SK-N-SH (cell line): Measurements from ENCODE around the gene CLASP1. TPM values are rescaled to one million over a fixed set of nuclear protein-coding genes. Genes with fewer than 3 reads are reported as not detected.
"Not testable (repeated sequence)": the region's sequence is repeated elsewhere in the genome, so short reads cannot be mapped to it uniquely, and the experiment has no call there.

Experiments
- CTCF ChIA-PET: fragments of 300-600, 350-600 bp; formaldehyde crosslinking; extraction: SDS; loops from one replicate; lab custom pipeline; 2021; lab: Yijun Ruan, JAX
- POLR2A ChIA-PET: fragments of 350-600 bp; sonication (Branson Sonifier 250); formaldehyde crosslinking; extraction: SDS; loops from one replicate; lab custom pipeline; 2020; ENCODE audit warnings: antibody characterized with exemption, inconsistent platforms; lab: Yijun Ruan, JAX
- DNase-seq: peaks from one replicate; pipeline ENCODE4 v3.0.0; 2012
- H2AFZ ChIP-seq: fragments of 200-600 bp; sonication (generic); 2 replicates; pipeline ENCODE4 v1.8.1; 2016; ENCODE audit warnings: antibody characterized with exemption, mild to moderate bottlenecking, low read depth
- H3F3A ChIP-seq: fragments of 200-600 bp; sonication (generic); replicated peaks from 2 replicates; pipeline ENCODE3; 2016; ENCODE audit warnings: antibody characterized with exemption, mild to moderate bottlenecking; ENCODE audit not compliant: insufficient read depth
- H3K27ac ChIP-seq, 2 experiments: fragments of 200-500 bp in 1 of 2; fragments of 200-600 bp in 1 of 2; sonication (Bioruptor generic) in 1 of 2; sonication (generic), shearing (Covaris generic) in 1 of 2; 2 replicates each; pipeline versions ENCODE4 v1.5.1 to v1.6.1; 2014 to 2016; ENCODE audit warnings: low read depth in 2 of 2, inconsistent platforms in 1 of 2, low read length in 1 of 2, mild to moderate bottlenecking in 1 of 2, mixed read lengths in 1 of 2
- H3K27me3 ChIP-seq: fragments of 200-600 bp; sonication (generic), shearing (Covaris generic); 2 replicates; pipeline ENCODE4 v1.6.1; 2016; ENCODE audit warnings: mixed run types; ENCODE audit not compliant: insufficient read depth
- H3K36me3 ChIP-seq, 2 experiments: fragments of 200-500 bp in 1 of 2; fragments of 200-600 bp in 1 of 2; sonication (Bioruptor generic) in 1 of 2; sonication (generic) in 1 of 2; replicated peaks in 1 of 2; 2 replicates each; pipeline versions ENCODE3 to v1.5.1; 2014 to 2016; ENCODE audit warnings: low read length in 1 of 2, mild to moderate bottlenecking in 1 of 2; ENCODE audit not compliant: insufficient read depth in 2 of 2, control insufficient read depth in 1 of 2
- H3K4me1 ChIP-seq, 2 experiments: fragments of 200-500 bp in 1 of 2; fragments of 200-600 bp in 1 of 2; sonication (Bioruptor generic) in 1 of 2; sonication (generic), shearing (Covaris generic) in 1 of 2; 2 replicates each; pipeline versions ENCODE4 v1.5.1 to v1.6.1; 2014 to 2016; ENCODE audit warnings: low read depth in 1 of 2, low read length in 1 of 2, mixed run types in 1 of 2; ENCODE audit not compliant: insufficient read depth in 2 of 2, control insufficient read depth in 1 of 2
- H3K4me2 ChIP-seq: fragments of 200-600 bp; sonication (generic), shearing (Covaris generic); 2 replicates; pipeline ENCODE4 v1.6.1; 2017; ENCODE audit warnings: mixed run types
- H3K4me3 ChIP-seq, 2 experiments: fragments of 200-500 bp in 1 of 2; fragments of 200-600 bp in 1 of 2; sonication (Bioruptor generic) in 1 of 2; sonication (generic), shearing (Covaris generic) in 1 of 2; 2 replicates each; pipeline versions ENCODE4 v1.5.1 to v1.8.1; 2014 to 2016; ENCODE audit warnings: low read depth in 2 of 2, inconsistent platforms in 1 of 2, low read length in 1 of 2, mild to moderate bottlenecking in 1 of 2, mixed read lengths in 1 of 2, moderate library complexity in 1 of 2
- H3K79me2 ChIP-seq: fragments of 200-600 bp; sonication (generic); 2 replicates; pipeline ENCODE4 v1.8.1; 2017; ENCODE audit warnings: mild to moderate bottlenecking; ENCODE audit not compliant: insufficient read depth
- H3K9ac ChIP-seq: fragments of 200-600 bp; sonication (generic); 2 replicates; pipeline ENCODE4 v1.6.1; 2017; ENCODE audit warnings: mixed run types
- H3K9me2 ChIP-seq: fragments of 200-600 bp; sonication (generic); 2 replicates; pipeline ENCODE4 v1.6.1; 2017; ENCODE audit warnings: mixed run types
- H3K9me3 ChIP-seq: fragments of 200-600 bp; sonication (generic); 2 replicates; pipeline ENCODE4 v1.6.1; 2017; ENCODE audit warnings: mixed run types, mild to moderate bottlenecking, moderate library complexity
- H4K20me1 ChIP-seq: fragments of 200-600 bp; sonication (generic); 2 replicates; pipeline ENCODE4 v1.6.1; 2017; ENCODE audit warnings: mild to moderate bottlenecking, mixed run types; ENCODE audit not compliant: insufficient read depth
- CHD2 ChIP-seq: fragments of 150-350 bp; IDR thresholded peaks from 2 replicates; pipeline ENCODE4 v1.6.1; 2018; ENCODE audit warnings: low read length; ENCODE audit not compliant: partially characterized antibody
- ELF1 ChIP-seq: IDR thresholded peaks from 2 replicates; pipeline ENCODE4 v1.4.0; 2012
- FOXJ3 ChIP-seq: sonication (generic); formaldehyde crosslinking; IDR thresholded peaks from 2 replicates; pipeline ENCODE4 v1.5.1; 2020; ENCODE audit warnings: mild to moderate bottlenecking, missing genetic modification reagents
- FOXM1 ChIP-seq: IDR thresholded peaks from 2 replicates; pipeline ENCODE4 v1.4.0; 2012; ENCODE audit warnings: low read depth, mild to moderate bottlenecking
- MEF2A ChIP-seq: IDR thresholded peaks from 2 replicates; pipeline ENCODE4 v1.4.0; 2012; ENCODE audit warnings: low read depth, borderline replicate concordance
- NRF1 ChIP-seq: IDR thresholded peaks from 2 replicates; pipeline ENCODE4 v1.6.1; 2012; ENCODE audit warnings: low read depth, mild to moderate bottlenecking, low read length
- RCOR1 ChIP-seq: fragments of 150-350 bp; IDR thresholded peaks from 2 replicates; pipeline ENCODE4 v1.6.1; 2017; ENCODE audit warnings: antibody characterized with exemption, low read length
- RFX5 ChIP-seq: IDR thresholded peaks from 2 replicates; pipeline ENCODE4 v1.6.1; 2012; ENCODE audit warnings: mild to moderate bottlenecking, improper control_type of control experiment, low read length
- SIN3A ChIP-seq: IDR thresholded peaks from 2 replicates; pipeline ENCODE4 v1.6.1; 2012; ENCODE audit warnings: low read depth, mild to moderate bottlenecking, low read length, moderate library complexity, borderline replicate concordance
- SMC3 ChIP-seq: IDR thresholded peaks from 2 replicates; pipeline ENCODE4 v1.6.1; 2012; ENCODE audit warnings: low read depth, low read length, improper control_type of control experiment
- TCF12 ChIP-seq: IDR thresholded peaks from 2 replicates; pipeline ENCODE4 v1.4.0; 2012
- TEAD4 ChIP-seq: IDR thresholded peaks from 2 replicates; pipeline ENCODE4 v1.4.0; 2012; ENCODE audit warnings: mild to moderate bottlenecking, borderline replicate concordance; ENCODE audit not compliant: insufficient read depth
- YY1 ChIP-seq: IDR thresholded peaks from 2 replicates; pipeline ENCODE4 v1.4.0; 2012; ENCODE audit warnings: low read depth, mild to moderate bottlenecking
- WGBS: methylation state at CpG from one replicate; pipeline ENCODE4 v1.1.6; 2017; ENCODE audit warnings: low lambda C conversion rate; 5-methylcytosine and 5-hydroxymethylcytosine counted together
- polyA plus RNA-seq, 3 experiments: library from polyadenylated mRNA; depleted of rRNA; stranded (reverse); fragments of >200 nt; gene quantifications; 2 replicates each; pipeline ENCODE4 v1.2.3, GENCODE V29; 2012
- TF ChIP-seq, protein P1 (sequence below): IDR thresholded peaks from 2 replicates; pipeline ENCODE4; 2012
- TF ChIP-seq, protein P2 (sequence below): fragments of 150-350 bp; IDR thresholded peaks from 2 replicates; pipeline ENCODE4 v1.6.1; 2016; ENCODE audit warnings: mild to moderate bottlenecking, low read depth, low read length

The CLASP1 gene
- polyA plus RNA-seq, 1 of the 3 experiments (the other 2 are of a cell fraction) = 4.9 TPM

DNA sequence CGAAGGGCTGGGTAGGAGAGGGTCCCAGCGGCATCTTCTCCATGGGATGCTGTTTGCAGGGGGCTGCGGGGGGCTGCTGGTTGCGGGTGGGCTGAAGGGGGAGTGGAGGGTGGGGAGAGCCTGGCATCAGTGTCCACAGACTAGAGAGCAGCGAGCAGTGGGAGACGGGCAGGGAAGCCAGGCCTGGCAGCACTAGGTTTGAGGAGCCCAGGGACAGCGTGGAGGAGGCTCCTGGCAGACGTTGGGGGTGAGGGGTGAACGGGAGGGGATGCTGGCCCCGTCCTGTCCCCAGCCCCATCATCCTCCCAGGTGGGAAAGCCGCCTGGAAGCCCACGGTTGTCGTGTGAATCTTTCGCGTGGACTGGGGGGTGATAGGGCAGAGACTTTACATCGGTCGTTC, 316.0 kb downstream of the CLASP1 start:
- ChIA-PET CTCF (interaction anchor here (1.3 kb wide), 1 partner anchor 238 kb away, joined by 3 read pairs; no protein-coding TSS in a partner anchor), POLR2A (no interaction called here)
- 75% methylated on average over 16 of the region's 17 CpGs for WGBS

DNA sequence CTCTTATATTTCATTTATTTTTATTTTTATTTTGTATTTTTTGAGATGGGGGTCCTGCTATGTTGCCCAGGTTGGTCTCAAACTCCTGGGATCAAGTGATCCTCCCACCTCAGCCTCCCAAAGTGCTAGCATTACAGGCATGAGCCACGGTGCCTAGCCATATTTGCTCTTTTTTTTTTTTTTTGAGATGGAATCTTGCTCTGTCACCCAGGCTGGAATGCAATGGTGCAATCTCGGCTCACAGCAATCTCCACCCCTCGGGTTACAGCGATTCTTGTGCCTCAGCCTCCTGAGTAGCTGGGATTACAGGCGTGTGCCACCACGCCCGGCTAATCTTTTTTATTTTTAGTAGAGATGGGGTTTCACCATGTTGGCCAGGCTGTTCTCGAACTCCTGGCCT, 317.9 kb downstream of the CLASP1 start:
- 69% methylated on average over 8 of the region's 8 CpGs for WGBS
- DNase-seq, H3K9me3 ChIP-seq, H3K27me3 ChIP-seq, H4K20me1 ChIP-seq, H3K4me1 ChIP-seq, H3K79me2 ChIP-seq, H3F3A ChIP-seq, POLR2A ChIA-PET, H3K4me3 ChIP-seq, H3K4me2 ChIP-seq, H3K36me3 ChIP-seq, H3K27ac ChIP-seq, H3K9ac ChIP-seq, CTCF ChIA-PET, H3K9me2 ChIP-seq, H2AFZ ChIP-seq: not testable (repeated sequence)

More for the DNA sequence above, 316.0 kb downstream of the CLASP1 start:
- H3K79me2 ChIP-seq = no peaks in the 10 kb centered on the region
- H3K9me3 ChIP-seq = no peaks in the 10 kb centered on the region
- no peaks in the 10 kb centered on the region for H3F3A ChIP-seq
- H3K4me1 ChIP-seq = no peaks in the 10 kb centered on the region; a peak in 1 of 4 replicates
- no peak overlapping the region for H3K9ac ChIP-seq
- H2AFZ ChIP-seq = no peak overlapping the region
- H3K36me3 ChIP-seq = peaks cover 0 to 6% of the 10 kb centered on the region in 2 experiments
- H3K27me3 ChIP-seq = no peaks in the 10 kb centered on the region
- no peaks in the 10 kb centered on the region for H3K9me2 ChIP-seq
- no peak overlapping the region for H3K27ac ChIP-seq
- H4K20me1 ChIP-seq = no peaks in the 10 kb centered on the region
- TF ChIP-seq TCF12 = no peak
- no peak for TF ChIP-seq SMC3
- TF ChIP-seq YY1 = no peak
- no peak for TF ChIP-seq RFX5
- no peak for TF ChIP-seq ELF1
- no peak for TF ChIP-seq SIN3A
- no peak overlapping the region for H3K4me3 ChIP-seq
- DNase-seq = no peak
- H3K4me2 ChIP-seq = no peak overlapping the region

DNA sequence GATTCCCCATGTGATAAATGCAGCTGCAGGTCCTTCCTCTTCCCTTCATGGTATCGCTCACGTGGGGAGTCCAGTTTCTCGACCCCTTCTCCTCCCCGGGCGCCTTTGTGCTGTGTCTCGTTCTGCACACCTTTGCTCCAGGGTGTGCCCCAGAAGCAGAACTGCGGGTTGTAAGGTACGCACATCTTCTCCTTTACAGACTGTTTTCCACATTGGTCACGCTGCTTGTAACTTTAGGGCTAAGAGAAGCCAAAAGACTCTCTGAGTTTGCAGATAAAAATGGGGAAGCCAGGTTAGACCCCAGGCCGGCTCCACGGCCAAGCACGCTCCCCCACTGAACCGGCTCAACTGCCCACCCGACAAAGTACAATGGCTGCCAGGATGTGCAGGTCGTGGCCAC, 318.3 kb downstream of the CLASP1 start:
- 78% methylated on average over 15 of the region's 15 CpGs for WGBS
- no peaks in the 10 kb centered on the region for H3F3A ChIP-seq
- CTCF ChIA-PET = no interaction called here

More for the DNA sequence above, 318.3 kb downstream of the CLASP1 start:
- no peak for TF ChIP-seq FOXJ3
- TF ChIP-seq RCOR1 = no peak
- TF ChIP-seq, protein P1, sequence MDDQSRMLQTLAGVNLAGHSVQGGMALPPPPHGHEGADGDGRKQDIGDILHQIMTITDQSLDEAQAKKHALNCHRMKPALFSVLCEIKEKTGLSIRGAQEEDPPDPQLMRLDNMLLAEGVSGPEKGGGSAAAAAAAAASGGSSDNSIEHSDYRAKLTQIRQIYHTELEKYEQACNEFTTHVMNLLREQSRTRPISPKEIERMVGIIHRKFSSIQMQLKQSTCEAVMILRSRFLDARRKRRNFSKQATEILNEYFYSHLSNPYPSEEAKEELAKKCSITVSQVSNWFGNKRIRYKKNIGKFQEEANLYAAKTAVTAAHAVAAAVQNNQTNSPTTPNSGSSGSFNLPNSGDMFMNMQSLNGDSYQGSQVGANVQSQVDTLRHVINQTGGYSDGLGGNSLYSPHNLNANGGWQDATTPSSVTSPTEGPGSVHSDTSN = no peak
- TF ChIP-seq RFX5 = no peak
- no peak for TF ChIP-seq CHD2
- TF ChIP-seq NRF1 = no peak
- no peak for TF ChIP-seq TEAD4
- TF ChIP-seq SMC3 = no peak
- TF ChIP-seq MEF2A = no peak
- TF ChIP-seq, protein P2, sequence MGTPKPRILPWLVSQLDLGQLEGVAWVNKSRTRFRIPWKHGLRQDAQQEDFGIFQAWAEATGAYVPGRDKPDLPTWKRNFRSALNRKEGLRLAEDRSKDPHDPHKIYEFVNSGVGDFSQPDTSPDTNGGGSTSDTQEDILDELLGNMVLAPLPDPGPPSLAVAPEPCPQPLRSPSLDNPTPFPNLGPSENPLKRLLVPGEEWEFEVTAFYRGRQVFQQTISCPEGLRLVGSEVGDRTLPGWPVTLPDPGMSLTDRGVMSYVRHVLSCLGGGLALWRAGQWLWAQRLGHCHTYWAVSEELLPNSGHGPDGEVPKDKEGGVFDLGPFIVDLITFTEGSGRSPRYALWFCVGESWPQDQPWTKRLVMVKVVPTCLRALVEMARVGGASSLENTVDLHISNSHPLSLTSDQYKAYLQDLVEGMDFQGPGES = no peak
- no peak for TF ChIP-seq FOXM1
- H2AFZ ChIP-seq = no peak overlapping the region
- no peaks in the 10 kb centered on the region; a peak in 1 of 4 replicates for H3K4me1 ChIP-seq
- no peak overlapping the region for H3K27ac ChIP-seq
- H3K4me3 ChIP-seq = no peak overlapping the region
- no peaks in the 10 kb centered on the region for H3K9me2 ChIP-seq
- no peak overlapping the region for H3K9ac ChIP-seq
- no peaks in the 10 kb centered on the region for H3K79me2 ChIP-seq
- H3K27me3 ChIP-seq = no peaks in the 10 kb centered on the region
- POLR2A ChIA-PET = no interaction called here
- H3K9me3 ChIP-seq = no peaks in the 10 kb centered on the region
- no peak overlapping the region for H3K4me2 ChIP-seq
- H4K20me1 ChIP-seq = no peaks in the 10 kb centered on the region
- no peaks in the 10 kb centered on the region for H3K36me3 ChIP-seq
- peak; percentile 4 for DNase-seq
